H1 (cell line): ENCODE measurements around the gene ZXDC.

ENCODE experiments used
- CHD2 ChIP-seq: IDR thresholded peaks from 2 replicates; pipeline ENCODE4 v1.6.1; 2012; ENCODE audit warnings: low read length, improper control_type of control experiment
- POLR2A ChIP-seq, 2 experiments: IDR thresholded peaks; 1 replicate in 1 of 2; 2 replicates in 1 of 2; pipeline ENCODE4 v1.6.1; 2011; ENCODE audit warnings: low read depth in 2 of 2, low read length in 2 of 2, mild to moderate bottlenecking in 2 of 2; ENCODE audit errors: control extremely low read depth in 1 of 2
- POLR2AphosphoS5 ChIP-seq: IDR thresholded peaks from 2 replicates; pipeline ENCODE4 v1.6.1; 2011; ENCODE audit warnings: low read depth, low read length
- YY1 ChIP-seq: IDR thresholded peaks from 2 replicates; pipeline ENCODE4 v1.6.1; 2011; ENCODE audit warnings: low read depth, mild to moderate bottlenecking, low read length
- TF ChIP-seq, protein P1 (sequence below): IDR thresholded peaks from 2 replicates; pipeline ENCODE4 v1.6.1; 2012; ENCODE audit warnings: inconsistent platforms
- TF ChIP-seq, protein P2 (sequence below), 3 experiments: IDR thresholded peaks; 1 replicate in 2 of 3; 2 replicates in 1 of 3; pipeline versions ENCODE4 v1.5.1 to v1.6.1; 2011; ENCODE audit warnings: low read length in 3 of 3, mild to moderate bottlenecking in 3 of 3, inconsistent platforms in 2 of 3, low read depth in 1 of 3, moderate library complexity in 1 of 3; ENCODE audit not compliant: insufficient read depth in 1 of 3; ENCODE audit errors: control extremely low read depth in 1 of 3
- TF ChIP-seq, protein P3 (sequence below): IDR thresholded peaks from 2 replicates; pipeline ENCODE4 v1.6.1; 2012; ENCODE audit warnings: low read length, inconsistent platforms

DNA sequence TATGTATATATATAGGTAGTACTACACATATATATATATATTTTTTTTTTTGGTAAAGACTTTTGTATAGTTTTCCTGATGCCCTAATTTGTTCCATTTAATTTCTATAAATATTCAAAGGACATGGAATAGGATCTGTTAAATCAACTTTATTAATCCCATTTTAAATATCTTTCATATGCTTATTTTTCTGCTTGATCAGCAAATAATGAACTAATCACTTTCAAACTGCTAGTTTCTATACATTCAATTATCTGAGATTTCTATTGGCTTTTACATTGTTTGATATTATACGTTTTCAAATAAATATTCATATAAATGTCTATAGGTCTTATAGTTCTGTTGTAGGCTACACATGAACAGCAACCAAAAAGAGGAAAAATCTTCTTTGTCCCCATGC lies 21.7 kb downstream of the ZXDC start:
- TF ChIP-seq, protein P1, sequence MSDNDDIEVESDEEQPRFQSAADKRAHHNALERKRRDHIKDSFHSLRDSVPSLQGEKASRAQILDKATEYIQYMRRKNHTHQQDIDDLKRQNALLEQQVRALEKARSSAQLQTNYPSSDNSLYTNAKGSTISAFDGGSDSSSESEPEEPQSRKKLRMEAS, result no peak
- TF ChIP-seq, protein P2, sequence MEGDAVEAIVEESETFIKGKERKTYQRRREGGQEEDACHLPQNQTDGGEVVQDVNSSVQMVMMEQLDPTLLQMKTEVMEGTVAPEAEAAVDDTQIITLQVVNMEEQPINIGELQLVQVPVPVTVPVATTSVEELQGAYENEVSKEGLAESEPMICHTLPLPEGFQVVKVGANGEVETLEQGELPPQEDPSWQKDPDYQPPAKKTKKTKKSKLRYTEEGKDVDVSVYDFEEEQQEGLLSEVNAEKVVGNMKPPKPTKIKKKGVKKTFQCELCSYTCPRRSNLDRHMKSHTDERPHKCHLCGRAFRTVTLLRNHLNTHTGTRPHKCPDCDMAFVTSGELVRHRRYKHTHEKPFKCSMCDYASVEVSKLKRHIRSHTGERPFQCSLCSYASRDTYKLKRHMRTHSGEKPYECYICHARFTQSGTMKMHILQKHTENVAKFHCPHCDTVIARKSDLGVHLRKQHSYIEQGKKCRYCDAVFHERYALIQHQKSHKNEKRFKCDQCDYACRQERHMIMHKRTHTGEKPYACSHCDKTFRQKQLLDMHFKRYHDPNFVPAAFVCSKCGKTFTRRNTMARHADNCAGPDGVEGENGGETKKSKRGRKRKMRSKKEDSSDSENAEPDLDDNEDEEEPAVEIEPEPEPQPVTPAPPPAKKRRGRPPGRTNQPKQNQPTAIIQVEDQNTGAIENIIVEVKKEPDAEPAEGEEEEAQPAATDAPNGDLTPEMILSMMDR (IDR thresholded peaks at IDR 0.05; ENCODE audit: control extremely low read depth in 1 of 3, insufficient read depth in 1 of 3, low read depth in 1 of 3, low read length in 3 of 3), result no peak
- TF ChIP-seq, protein P3, sequence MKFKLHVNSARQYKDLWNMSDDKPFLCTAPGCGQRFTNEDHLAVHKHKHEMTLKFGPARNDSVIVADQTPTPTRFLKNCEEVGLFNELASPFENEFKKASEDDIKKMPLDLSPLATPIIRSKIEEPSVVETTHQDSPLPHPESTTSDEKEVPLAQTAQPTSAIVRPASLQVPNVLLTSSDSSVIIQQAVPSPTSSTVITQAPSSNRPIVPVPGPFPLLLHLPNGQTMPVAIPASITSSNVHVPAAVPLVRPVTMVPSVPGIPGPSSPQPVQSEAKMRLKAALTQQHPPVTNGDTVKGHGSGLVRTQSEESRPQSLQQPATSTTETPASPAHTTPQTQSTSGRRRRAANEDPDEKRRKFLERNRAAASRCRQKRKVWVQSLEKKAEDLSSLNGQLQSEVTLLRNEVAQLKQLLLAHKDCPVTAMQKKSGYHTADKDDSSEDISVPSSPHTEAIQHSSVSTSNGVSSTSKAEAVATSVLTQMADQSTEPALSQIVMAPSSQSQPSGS, result no peak
- TF ChIP-seq POLR2A (IDR thresholded peaks at IDR 0.05; ENCODE audit: control extremely low read depth in 1 of 2, low read depth in 2 of 2, low read length in 2 of 2) (no peak), CHD2 (no peak), POLR2AphosphoS5 (no peak), YY1 (no peak)
